ENCODE measurements around the gene FAM20A. TPM values are rescaled to one million over a fixed set of nuclear protein-coding genes. Genes with fewer than 3 reads are reported as not detected.

FAM20A gene
- total RNA-seq, result 20.8 and 45.8 TPM in 2 replicates

GRCh38 chr17:68600931-68601564, at the start of gene FAM20A:
TSS of gene FAM20A (minus strand) at chr17:68601367. CDS start at chr17:68600666, 701 bp downstream.

DNA sequence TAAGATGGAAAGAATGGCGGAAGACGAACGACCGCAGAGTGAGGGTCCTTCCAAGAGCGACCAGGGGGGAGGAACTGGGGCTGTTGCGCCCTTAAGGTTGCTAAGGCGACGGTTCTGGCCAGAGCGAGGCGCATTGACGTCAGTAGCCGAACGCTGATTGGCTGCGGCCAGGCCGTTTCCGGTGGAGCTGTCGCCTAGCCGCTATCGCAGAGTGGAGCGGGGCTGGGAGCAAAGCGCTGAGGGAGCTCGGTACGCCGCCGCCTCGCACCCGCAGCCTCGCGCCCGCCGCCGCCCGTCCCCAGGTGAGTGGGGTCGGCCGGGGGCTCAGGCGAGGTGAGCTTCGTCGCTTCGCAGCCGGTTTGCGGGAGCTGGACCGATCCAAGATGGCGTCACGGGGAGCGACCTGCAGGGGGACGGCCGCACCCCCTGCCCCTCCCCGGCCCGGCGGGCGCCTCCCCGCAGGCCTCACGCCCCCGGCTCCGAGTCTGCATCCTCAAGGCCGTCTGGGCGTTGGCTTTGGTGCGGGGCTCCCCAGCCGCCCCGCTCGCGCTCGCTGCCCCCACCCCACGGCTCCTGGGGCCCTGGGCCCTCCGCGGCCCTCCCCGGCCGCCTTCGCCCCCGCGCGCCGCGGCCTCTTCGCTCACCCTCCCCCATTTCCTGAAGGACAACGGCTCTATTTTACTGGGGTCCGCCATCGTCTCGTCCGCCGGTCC, 88.8 kb downstream of the FAM20A start, which contains the start of gene PRKAR1A:
TSS of gene PRKAR1A (plus strand) at position 184 of the 713 bp plus-strand sequence. CDS start 2,970 bp downstream, outside the sequence.

Other genes with a start within 250 kb of the FAM20A start
- gene WIPI1, start 143.9 kb downstream of the FAM20A start, total RNA-seq, result 165 and 192 TPM in 2 replicates
- 612 and 666 TPM in 2 replicates for gene PRKAR1A, start 88.9 kb downstream of the FAM20A start, total RNA-seq

Data from aortic smooth muscle cell (primary cell).